ENCODE measurements around the gene P2RY6. TPM values are rescaled to one million over a fixed set of nuclear protein-coding genes. Genes with fewer than 3 reads are reported as not detected.

P2RY6 gene
- total RNA-seq, 1 experiment from 2014 or later, result 2.5 TPM

DNA sequence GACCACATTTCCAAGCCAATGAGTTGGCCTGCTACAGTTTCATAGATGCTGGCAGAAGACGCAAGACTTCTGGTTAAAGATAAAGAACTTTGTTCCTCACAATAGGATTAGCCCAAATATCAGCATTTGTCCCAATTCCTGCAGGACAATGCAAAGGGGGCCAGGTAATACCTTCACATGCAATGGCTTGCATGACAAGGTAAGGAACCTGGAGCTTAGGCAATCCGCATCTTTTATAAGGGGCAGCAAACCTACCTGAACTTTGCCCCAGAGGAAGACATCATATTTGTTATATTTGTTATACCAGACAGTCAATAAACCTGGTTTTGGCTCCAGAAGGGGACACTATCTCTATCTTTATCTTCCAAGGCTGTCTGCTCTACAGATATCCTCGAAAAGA is 5.3 kb downstream of the P2RY6 start:
- no peak for DNase-seq (ENCODE audit: low spot score)

DNA sequence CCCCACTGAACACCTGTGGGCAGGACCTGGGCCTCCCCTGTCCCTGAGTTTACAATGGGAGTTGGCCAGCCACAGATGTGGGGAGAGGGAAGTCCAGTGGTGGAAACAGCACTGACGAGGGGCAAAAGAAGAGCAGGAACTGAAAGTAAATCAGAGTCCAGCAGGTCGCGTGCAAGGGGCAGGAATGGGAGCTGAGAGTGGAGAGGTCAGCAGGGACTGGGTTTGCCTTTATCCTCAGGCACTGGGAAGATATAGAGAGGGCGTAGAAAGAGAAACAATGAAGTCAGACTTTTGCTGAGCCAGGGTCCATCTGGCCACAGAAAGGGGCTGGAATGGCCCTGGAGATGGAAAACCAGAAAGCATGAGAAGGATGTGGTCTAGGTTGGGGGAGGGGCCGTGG is 8.5 kb downstream of the P2RY6 start:
- DNase-seq (ENCODE audit: low spot score), result no peak

DNA sequence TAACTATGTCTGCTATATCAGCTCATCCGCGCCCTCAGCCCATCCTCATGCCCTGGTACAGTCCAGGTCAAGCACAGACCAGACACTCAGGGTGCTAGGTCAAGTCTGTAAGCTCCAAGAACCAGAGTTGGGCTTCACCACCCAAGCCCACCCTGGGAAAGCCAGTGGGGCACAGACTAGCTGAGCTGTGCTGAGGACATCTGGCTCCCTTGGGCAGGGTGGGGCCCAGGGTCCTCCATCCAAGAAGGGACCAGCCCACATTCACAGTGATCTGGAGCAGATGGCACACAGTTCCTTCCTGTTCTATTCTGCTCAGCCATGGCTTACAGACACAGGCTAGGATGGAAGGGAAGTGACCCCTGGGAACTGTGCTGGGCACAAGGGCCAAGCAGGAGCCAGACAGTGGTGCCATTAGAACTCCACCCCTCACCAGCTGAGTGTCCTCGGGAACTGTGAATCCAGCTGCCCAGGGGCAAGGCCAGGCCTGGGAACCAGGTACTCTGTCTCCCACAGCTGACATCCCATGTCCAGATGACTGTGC is 9.1 kb downstream of the P2RY6 start:
- no peak for DNase-seq (ENCODE audit: low spot score)

DNA sequence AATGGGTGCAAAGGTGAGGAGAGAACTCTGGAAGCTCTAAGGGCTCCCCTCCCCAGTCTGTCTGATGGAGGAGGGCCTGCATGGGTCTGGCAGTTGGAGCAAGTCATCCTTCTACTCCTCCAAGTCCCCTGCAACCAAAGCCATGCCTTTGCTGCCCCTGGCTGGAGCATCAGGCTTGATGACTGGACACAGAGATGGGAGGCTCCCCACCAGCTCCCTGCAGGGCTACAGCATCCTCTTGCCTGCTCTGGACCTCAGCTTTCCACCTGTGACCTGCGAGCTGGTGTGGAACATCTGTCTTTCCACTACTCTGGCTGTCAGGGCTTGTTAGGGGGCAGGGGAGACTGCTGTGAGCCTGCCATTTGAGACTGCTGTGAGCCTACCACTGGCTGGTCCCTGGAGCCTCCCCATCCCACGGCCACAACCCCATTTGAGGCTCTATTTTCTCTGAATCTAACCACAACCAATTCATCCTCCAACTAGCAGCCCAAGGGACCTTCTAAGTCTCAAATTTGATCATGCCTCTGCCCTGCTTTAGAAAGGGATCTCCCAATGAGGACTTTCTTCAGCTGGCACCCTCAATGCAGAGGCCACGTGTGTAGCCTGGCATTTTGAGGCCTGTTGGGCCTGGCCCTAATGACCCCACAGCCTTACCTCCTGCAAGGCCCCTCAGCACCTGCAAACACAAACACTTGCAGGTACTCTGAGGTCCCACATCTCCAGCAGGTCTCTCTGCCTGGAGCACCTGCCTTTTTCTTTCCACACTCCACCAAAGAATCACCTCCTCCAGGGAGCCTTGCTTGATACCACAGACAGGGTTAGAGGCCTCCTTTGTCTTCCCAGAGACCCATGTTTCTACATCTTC is 9.9 kb downstream of the P2RY6 start:
- no peak for DNase-seq (ENCODE audit: low spot score)

DNA sequence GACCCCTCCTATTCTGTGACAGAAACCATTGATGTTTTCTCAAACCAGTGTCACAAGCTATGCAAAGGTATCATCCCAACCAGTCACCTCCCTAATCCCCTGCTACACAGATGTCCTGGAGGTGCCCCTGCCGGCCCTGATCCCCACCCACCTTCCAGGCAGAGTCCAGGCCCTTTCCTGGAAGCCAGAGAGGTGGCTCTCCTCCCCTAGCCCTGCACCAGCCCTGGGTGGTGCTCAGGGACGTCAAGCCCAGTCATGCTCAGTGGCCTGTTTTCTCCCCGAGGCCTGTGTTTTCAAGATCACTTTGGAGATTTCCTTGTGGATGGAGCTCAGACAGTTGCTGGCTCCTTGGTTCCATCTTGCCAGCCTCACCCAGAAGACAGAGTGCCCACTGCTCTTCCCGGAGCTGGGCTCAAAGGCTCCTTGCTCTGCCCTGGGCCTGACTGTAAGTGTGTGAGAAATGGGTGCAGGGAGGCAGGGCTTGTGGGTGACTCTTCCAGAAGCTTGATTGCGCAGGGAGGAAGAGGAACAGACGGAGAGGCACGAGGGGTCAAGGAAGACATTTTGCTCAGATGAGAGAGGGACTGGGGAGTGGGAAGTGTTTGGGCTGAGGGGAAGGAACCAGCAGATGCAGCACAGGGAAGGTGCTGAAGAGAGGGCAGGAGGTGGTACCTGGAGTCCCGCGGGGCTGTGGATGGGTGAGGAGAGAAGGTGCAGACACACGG is 11.3 kb downstream of the P2RY6 start:
- DNase-seq (ENCODE audit: low spot score), result no peak

DNA sequence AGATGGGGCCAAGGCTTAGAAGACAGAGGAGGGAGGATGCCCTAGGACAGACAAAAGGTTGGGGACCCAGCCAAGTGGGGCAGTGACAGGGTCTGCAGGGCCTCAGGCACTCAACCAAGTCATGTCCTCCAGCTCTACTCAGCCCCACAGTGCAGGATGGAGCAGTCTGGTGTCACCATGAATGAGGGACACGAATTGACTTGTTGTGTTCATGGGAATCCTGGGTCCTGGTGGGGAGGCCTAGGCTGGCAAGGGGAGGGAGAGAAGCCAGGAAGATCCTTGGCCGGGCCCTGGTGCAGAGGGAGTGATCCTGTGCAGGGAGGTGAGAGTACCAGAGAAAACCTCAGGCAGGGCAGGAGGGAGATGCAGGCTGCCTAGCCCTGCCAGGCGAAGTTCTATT is 12.0 kb downstream of the P2RY6 start:
- DNase-seq (ENCODE audit: low spot score), result no peak

- no peak for DNase-seq (ENCODE audit: low spot score)
Measured at GRCh38 chr11:73285721-73286120, 13.6 kb downstream of the P2RY6 start.

DNA sequence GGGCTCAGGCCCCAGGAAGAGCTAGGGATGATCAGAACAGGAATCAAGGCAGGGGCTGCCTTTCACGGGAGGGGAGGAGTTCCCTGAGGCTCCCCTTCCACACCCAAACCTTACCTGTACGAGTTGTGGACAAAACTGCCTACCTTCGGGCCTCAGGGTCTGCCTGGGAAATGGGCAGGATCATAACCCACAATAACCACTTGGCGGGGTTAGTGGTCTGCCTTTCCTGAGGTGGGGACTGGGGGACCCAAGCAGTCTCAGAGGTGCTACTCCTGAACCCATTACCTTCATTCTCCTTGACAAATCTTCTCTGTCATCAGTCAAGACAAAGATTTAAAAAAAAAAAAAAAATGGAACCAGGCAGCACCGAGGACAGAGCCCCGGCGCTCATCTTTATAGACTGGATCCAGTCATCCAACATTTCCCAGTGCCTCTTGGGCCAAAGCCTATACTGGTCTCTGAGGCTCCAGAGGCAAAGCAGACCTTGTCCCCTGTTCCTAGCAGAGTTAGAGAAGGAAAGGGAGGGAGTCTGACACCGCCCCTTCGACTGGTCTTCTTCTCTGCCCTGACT is 14.2 kb downstream of the P2RY6 start:
- DNase-seq (ENCODE audit: low spot score), result no peak

DNA sequence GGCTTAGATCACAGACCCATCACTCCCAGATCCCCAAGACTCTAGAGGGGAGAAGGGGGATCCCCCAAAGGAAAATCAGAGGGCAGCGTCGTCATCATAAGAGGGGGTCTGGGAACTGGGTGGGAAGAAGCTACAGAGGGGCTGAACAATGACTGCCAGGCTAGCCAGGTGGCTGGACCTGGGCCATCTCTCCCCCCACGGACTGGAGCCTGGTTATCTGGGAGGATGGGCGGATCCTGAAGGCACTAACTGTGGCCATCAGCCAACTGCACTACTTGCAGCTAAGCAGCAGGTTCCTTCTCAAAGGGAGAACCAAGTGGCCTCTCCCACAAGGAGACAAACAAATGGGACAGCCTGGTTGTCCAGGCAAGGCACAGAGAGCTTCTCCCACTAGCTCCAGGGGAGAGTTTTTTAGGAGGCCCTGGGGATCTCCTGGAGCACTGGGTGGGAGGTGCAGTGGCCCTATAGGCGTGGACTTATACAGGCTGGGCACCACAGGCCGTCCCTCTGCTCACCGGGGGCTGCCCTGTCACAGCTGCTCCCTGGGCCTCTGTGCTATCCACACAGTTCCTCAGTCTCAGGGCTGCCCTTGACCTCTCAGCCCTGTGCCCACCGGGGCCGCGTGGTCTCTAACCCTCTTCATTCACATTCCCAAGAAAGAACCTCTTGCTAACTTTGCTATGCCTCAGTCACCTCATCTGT is 15.4 kb downstream of the P2RY6 start:
- no peak for DNase-seq (ENCODE audit: low spot score)

DNA sequence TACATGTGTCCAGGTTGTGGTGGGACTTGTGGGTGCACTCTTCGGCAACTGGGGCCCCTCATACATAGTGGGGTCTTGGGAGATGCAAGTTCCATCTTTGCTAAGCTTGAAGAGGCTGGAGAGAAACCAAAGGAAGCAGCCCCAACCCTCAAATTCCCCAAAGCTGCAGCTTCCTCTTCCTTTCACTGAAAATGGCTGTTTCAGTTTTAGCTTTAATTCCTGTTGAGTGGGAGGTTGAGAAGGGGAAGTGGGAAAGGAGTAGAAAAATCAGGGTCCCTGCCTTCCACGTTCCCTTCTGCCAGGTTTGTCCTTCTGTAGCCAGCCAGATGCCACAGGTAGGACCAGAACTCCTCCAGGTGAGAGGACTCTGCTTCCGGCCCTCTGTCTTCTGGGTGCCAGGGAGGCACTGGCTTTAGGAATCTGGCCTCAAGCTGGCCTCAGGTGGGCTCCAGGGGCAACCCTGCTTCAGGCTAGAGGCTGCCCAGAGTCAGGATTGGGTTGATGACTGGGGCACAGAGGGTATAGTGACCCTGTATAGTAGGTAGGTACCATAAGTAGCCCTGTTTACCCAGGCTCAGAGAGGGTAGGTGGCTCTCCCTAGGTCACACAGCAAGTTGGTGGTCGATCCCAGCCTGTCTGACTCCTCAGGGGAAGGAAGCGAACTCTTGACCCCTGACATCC is 16.2 kb downstream of the P2RY6 start:
- DNase-seq (ENCODE audit: low spot score), result no peak

- DNase-seq (ENCODE audit: low spot score), result peak; percentile 74
Measured at GRCh38 chr11:73288873-73289707, 17.0 kb downstream of the P2RY6 start.

DNA sequence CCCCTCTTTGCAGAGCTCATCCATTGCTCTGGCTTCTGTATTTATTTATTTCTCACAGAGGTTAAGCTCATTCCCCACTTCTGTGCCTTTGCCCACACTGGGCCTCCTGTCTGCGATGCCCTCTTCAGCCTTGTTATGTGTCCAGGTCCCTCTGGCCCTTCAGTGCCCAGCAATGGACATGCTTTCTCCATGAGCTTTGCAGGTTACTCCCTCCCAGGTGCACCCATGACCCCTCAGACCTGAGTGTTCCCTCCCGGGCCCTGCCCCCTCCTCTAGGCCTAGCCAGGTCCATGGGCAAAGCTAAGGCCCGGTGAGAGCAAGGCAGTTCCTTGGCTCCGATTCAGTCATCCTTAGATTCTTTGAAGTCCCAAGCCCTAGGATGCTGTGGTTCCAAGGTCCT is 18.4 kb downstream of the P2RY6 start:
- DNase-seq (ENCODE audit: low spot score), result no peak

- no peak for DNase-seq (ENCODE audit: low spot score)
Measured at GRCh38 chr11:73291196-73291595, 19.1 kb downstream of the P2RY6 start.

- DNase-seq (ENCODE audit: low spot score), result no peak
Measured at GRCh38 chr11:73291781-73292524, 19.8 kb downstream of the P2RY6 start.

DNA sequence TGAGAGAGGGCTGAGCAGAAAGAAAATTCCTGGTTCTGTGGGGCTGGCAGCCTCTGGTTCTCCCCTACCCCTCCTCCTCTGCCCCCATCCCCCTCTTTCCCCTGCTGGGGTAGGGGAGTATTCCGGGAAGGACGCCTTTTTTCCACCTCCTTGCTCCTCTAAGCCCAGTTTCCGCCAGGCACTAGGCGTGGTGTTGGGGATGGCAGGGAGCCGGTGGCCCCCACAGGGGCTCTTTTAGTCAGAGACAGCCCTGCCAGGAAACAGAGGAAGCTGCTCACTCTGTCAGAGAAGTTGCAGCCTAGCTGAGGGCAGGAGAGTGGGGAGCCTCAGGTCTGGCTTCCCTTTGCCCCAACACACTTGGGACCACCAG is 20.4 kb downstream of the P2RY6 start:
- no peak for DNase-seq (ENCODE audit: low spot score)

- DNase-seq (ENCODE audit: low spot score), result no peak
Measured at GRCh38 chr11:73293356-73293936, 21.3 kb downstream of the P2RY6 start.

DNA sequence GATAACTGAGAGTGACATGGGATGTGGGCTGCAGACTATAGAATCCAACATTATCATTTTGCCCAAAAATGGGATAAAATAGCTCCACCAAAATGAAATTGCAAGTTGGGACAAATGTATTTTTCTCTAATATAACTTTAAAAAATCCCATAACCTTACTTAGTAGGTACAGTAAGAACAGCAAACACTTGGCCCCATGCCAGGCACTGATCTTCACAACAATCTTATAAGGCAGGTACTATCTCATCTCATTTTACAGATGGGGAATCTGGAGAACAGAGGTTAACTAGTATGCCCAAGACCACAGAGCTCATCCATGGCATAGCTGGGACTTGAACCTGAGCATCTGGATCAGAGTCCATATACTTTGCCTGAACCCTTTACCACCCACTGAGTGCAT is 22.5 kb downstream of the P2RY6 start:
- no peak for DNase-seq (ENCODE audit: low spot score)

- peak; percentile 53 for DNase-seq (ENCODE audit: low spot score)
Measured at GRCh38 chr11:73295241-73295995, 23.3 kb downstream of the P2RY6 start.

DNA sequence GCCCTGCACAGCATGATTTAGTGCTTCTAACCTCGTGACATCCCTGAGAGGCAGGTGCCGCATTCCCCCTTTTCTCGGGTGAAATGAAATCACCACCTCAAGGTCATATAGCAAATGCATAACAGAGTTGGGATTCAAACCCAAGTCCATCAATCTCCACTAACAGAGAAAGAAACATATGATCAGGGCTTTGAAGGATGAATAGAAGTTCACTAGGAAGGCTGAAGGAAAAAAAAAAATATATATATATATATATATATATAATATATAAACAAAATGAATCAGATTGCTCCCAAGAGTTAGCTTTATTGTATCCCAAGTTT is 23.8 kb downstream of the P2RY6 start:
- no peak for DNase-seq (ENCODE audit: low spot score)

All from H4 (cell line).